ENCODE measurements around the gene LHB.
"Not testable (repeated sequence)": the region's sequence is repeated elsewhere in the genome, so short reads cannot be mapped to it uniquely, and the experiment has no call there.

The LHB gene

GRCh38 chr19:49017041-49017665 is at the start of gene LHB:
TSS of gene LHB (minus strand) at chr19:49017091. CDS start at chr19:49017081, 10 bp downstream.
- DNase-seq: no peak

- DNase-seq: no peak
Observed at GRCh38 chr19:49065905-49066512, 49.1 kb upstream of the LHB start.

- no peak for DNase-seq
Observed at GRCh38 chr19:49064768-49065611, 48.1 kb upstream of the LHB start, which contains the start of gene NTF4. TSS of gene NTF4 (minus strand) at chr19:49064818. CDS start at chr19:49061997, 2,821 bp downstream.

- no peak for DNase-seq
Observed at GRCh38 chr19:49064029-49064629, 47.2 kb upstream of the LHB start.

GRCh38 chr19:49061445-49061844 is 44.6 kb upstream of the LHB start:
- no peak for DNase-seq

- no peak for DNase-seq
Observed at GRCh38 chr19:49061000-49061399, 44.1 kb upstream of the LHB start.

- DNase-seq: no peak
Observed at GRCh38 chr19:49059053-49059452, 42.2 kb upstream of the LHB start.

GRCh38 chr19:49058562-49058961 is 41.7 kb upstream of the LHB start:
- DNase-seq: peak; percentile 22

GRCh38 chr19:49057636-49058234 is 40.8 kb upstream of the LHB start, which contains the start of gene CGB7:
TSS of gene CGB7 (minus strand) at chr19:49057749. CDS start at chr19:49055375, 2,374 bp downstream.
- DNase-seq: peak; percentile 32

- DNase-seq: not testable (repeated sequence)
Observed at GRCh38 chr19:49056902-49057596, 40.2 kb upstream of the LHB start.

- DNase-seq: peak; percentile 28
Observed at GRCh38 chr19:49056101-49056901, 39.4 kb upstream of the LHB start.

GRCh38 chr19:49050376-49051033 is 33.6 kb upstream of the LHB start:
- DNase-seq: not testable (repeated sequence)

GRCh38 chr19:49049834-49050233 is 32.9 kb upstream of the LHB start:
- DNase-seq: not testable (repeated sequence)

- DNase-seq: not testable (repeated sequence)
Observed at GRCh38 chr19:49049011-49049410, 32.1 kb upstream of the LHB start, which contains the start of gene CGB8. TSS of gene CGB8 (minus strand) at chr19:49049111. CDS start at chr19:49048739, 372 bp downstream.

GRCh38 chr19:49043548-49043947 is 26.7 kb upstream of the LHB start, which contains the start of gene CGB5:
TSS of gene CGB5 (plus strand) at chr19:49043848. CDS start at chr19:49044210, 362 bp downstream.
- DNase-seq: not testable (repeated sequence)

GRCh38 chr19:49042666-49043065 is 25.8 kb upstream of the LHB start:
- not testable (repeated sequence) for DNase-seq

GRCh38 chr19:49042177-49042576 is 25.3 kb upstream of the LHB start:
- DNase-seq: no peak

- not testable (repeated sequence) for DNase-seq
Observed at GRCh38 chr19:49039736-49040135, 22.8 kb upstream of the LHB start.

GRCh38 chr19:49038557-49039276 is 21.8 kb upstream of the LHB start:
- DNase-seq: not testable (repeated sequence)

- not testable (repeated sequence) for DNase-seq
Observed at GRCh38 chr19:49038111-49038510, 21.2 kb upstream of the LHB start.

All from activated CD4-positive, alpha-beta T cell treated with anti-CD3 and anti-CD28 coated beads, Interleukin-2, amount 50 U/mL, for 16 hours (primary cell).